ENCODE measurements around the gene PLAGL1.
A peak's percentile ranks its signal among the peaks of the same experiment; 100 is the strongest.

Gene PLAGL1

GRCh38 chr6:143948208-143948607 lies 59.9 kb downstream of the PLAGL1 start:
- no peak for TF ChIP-seq CTCF (conservative IDR thresholded peaks at IDR 0.05)
- H3K27ac ChIP-seq = no peak overlapping the region

GRCh38 chr6:143941852-143942627 lies 66.0 kb downstream of the PLAGL1 start:
- no peak overlapping the region for H3K27ac ChIP-seq
- TF ChIP-seq CTCF (conservative IDR thresholded peaks at IDR 0.05) = peak; percentile 74

- no peak overlapping the region for H3K27ac ChIP-seq
Measured at GRCh38 chr6:143940011-143940597, 68.0 kb downstream of the PLAGL1 start.

GRCh38 chr6:143939364-143939763 lies 68.7 kb downstream of the PLAGL1 start:
- H3K27ac ChIP-seq = no peak overlapping the region
- TF ChIP-seq CTCF (conservative IDR thresholded peaks at IDR 0.05) = no peak

More at GRCh38 chr6:143940011-143940597, 68.0 kb downstream of the PLAGL1 start:
- peak; percentile 90 for TF ChIP-seq CTCF (conservative IDR thresholded peaks at IDR 0.05)

GRCh38 chr6:143937668-143937970 lies 70.4 kb downstream of the PLAGL1 start:
- H3K27ac ChIP-seq = no peak overlapping the region
- no peak for TF ChIP-seq CTCF (conservative IDR thresholded peaks at IDR 0.05)

- no peak for TF ChIP-seq CTCF (conservative IDR thresholded peaks at IDR 0.05)
- no peak overlapping the region for H3K27ac ChIP-seq
Measured at GRCh38 chr6:143936778-143937667, 71.0 kb downstream of the PLAGL1 start.

GRCh38 chr6:143936347-143936746 lies 71.7 kb downstream of the PLAGL1 start:
- TF ChIP-seq CTCF (conservative IDR thresholded peaks at IDR 0.05) = no peak
- H3K27ac ChIP-seq = no peak overlapping the region
